Breast epithelium (tissue), 4 donors: ENCODE data around the gene ARID1B. TPM values are rescaled to one million over a fixed set of nuclear protein-coding genes. Genes with fewer than 3 reads are reported as not detected.

Experiments used
- DNase-seq, 2 donors: peaks; one replicate each; pipeline ENCODE4 v3.0.0-alpha.2; 2019; ENCODE audit warnings: low spot score in 2 of 2
- H3K27ac ChIP-seq, 2 donors: fragments of 200-600 bp; sonication (generic) in 1 of 2; one replicate each; pipeline ENCODE4 v1.5.1; 2016 to 2019; ENCODE audit warnings: mild to moderate bottlenecking in 1 of 2
- H3K27me3 ChIP-seq, 2 donors: fragments of 200-600 bp; sonication (generic) in 1 of 2; one replicate each; pipeline versions ENCODE4 v1.5.1 to v1.6.0; 2017 to 2019; ENCODE audit warnings: control low read depth in 1 of 2, mild to moderate bottlenecking in 1 of 2
- H3K36me3 ChIP-seq: fragments of 200-600 bp; one replicate; pipeline ENCODE4 v1.5.1; 2019
- H3K4me1 ChIP-seq, 2 donors: fragments of 200-600 bp; sonication (generic); one replicate each; pipeline ENCODE4 v1.5.1; 2016 to 2019; ENCODE audit warnings: control low read depth in 1 of 2
- H3K4me3 ChIP-seq, 3 donors: fragments of 200-600 bp; sonication (generic); 1 replicate in 2 of 3; 2 replicates in 1 of 3; pipeline ENCODE4 v1.5.1; 2016 to 2019; ENCODE audit warnings: mild to moderate bottlenecking in 3 of 3, moderate library complexity in 2 of 3
- H3K9me3 ChIP-seq, 2 donors: fragments of 200-600 bp; sonication (generic) in 1 of 2; one replicate each; pipeline ENCODE4 v1.5.1; 2016 to 2019; ENCODE audit warnings: control low read depth in 1 of 2
- POLR2A ChIP-seq: fragments of 450-650 bp; IDR thresholded peaks from one replicate; pipeline ENCODE4 v1.6.1; 2016; ENCODE audit warnings: antibody characterized with exemption, mild to moderate bottlenecking, moderate library complexity
- POLR2AphosphoS5 ChIP-seq, 3 donors: sonication (generic); formaldehyde crosslinking; IDR thresholded peaks; one replicate each; pipeline ENCODE4 v1.6.1; 2017; ENCODE audit warnings: antibody characterized with exemption in 3 of 3
- intact Hi-C: fragments of 100-400 bp; cut with DNase I; formaldehyde crosslinking; loops from one replicate; pipeline ENCODE4 v1.15.1; 2023; ENCODE audit warnings: low total_unique reads
- total RNA-seq, 3 donors: library from RNA; depleted of rRNA; stranded (reverse); fragments of >200 nt; gene quantifications; one replicate each; pipeline ENCODE4 v1.1.0, GENCODE V29; 2016
- TF ChIP-seq, protein P1 (sequence below), 3 donors: fragments of 450-650 bp; IDR thresholded peaks; one replicate each; pipeline ENCODE4 v1.5.1; 2016 to 2017; ENCODE audit warnings: antibody characterized with exemption in 3 of 3, mild to moderate bottlenecking in 3 of 3, moderate library complexity in 3 of 3

ARID1B gene
- total RNA-seq, 3 donors from 2014 or later: 99.9 to 205 (median 131) TPM

DNA sequence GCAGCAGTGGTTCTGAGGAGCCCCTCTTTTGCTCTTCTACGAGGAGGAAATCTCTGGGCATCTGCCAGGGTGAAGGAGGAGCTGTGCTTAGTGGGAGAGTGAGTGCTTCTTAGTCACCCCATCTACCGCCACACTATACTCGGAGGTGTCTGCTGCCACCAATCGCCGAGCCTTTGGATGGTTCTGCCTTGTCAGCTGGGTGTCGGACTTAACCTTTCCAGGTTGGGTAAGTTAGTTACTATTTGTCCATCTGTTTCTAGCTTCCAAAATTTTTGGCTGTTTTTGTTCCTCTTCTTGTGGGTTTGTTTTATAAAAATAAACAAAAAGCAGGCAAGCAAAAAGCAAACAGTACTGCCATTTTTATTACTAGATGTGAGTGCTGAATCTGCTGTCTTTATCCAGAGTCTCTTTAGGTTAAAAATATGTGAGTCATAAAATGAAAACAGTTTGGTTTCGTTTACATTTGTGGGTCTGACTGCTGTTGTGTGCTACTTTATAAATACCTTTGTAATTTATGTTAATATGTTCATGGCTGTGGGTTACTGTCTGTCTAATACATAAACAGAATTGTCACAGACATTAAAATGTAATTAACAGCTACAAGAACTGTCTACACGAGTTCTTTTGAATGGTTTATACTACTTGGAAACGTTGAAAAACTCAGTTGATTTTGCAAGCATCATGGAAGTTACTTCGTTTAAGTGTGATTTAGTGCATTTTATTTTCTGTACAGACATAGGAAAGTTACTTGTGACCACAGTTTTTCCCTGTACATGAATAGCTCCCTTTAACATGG lies 89.2 kb downstream of the ARID1B start:
- H3K27me3 ChIP-seq: no peaks in the 10 kb centered on the region
- intact Hi-C loops: no loop called here
- no peak overlapping the region for H3K4me3 ChIP-seq
- H3K36me3 ChIP-seq: no peaks in the 10 kb centered on the region
- TF ChIP-seq, protein P1, sequence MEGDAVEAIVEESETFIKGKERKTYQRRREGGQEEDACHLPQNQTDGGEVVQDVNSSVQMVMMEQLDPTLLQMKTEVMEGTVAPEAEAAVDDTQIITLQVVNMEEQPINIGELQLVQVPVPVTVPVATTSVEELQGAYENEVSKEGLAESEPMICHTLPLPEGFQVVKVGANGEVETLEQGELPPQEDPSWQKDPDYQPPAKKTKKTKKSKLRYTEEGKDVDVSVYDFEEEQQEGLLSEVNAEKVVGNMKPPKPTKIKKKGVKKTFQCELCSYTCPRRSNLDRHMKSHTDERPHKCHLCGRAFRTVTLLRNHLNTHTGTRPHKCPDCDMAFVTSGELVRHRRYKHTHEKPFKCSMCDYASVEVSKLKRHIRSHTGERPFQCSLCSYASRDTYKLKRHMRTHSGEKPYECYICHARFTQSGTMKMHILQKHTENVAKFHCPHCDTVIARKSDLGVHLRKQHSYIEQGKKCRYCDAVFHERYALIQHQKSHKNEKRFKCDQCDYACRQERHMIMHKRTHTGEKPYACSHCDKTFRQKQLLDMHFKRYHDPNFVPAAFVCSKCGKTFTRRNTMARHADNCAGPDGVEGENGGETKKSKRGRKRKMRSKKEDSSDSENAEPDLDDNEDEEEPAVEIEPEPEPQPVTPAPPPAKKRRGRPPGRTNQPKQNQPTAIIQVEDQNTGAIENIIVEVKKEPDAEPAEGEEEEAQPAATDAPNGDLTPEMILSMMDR (IDR thresholded peaks at IDR 0.05): no peak
- peaks cover 0 to 12% of the 10 kb centered on the region in 2 donors for H3K4me1 ChIP-seq
- peak overlapping the region; percentile 45 to 64 for H3K27ac ChIP-seq
- DNase-seq: no peak
- no peaks in the 10 kb centered on the region for H3K9me3 ChIP-seq

DNA sequence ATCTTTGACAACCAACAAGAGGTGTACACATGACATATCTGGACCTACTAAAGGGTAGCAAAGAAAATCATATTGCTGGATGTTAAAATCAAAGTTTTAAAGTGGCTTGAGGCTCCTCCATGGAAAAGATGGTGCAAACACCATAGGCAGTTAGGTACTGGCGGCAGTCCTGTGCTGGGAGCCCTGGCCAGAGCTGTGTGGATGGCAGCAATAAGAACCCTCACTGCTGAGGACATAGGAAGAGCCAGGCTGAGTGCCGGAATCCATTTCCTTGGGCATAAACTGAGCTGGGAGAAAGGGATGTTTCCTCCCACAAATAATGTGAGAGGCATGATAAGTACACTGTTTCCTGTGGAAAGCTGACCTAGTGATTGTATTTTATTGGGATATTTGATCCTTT lies 89.9 kb downstream of the ARID1B start:
- Histone ChIP-seq H3K36me3 (no peaks in the 10 kb centered on the region), H3K4me1 (peaks cover 0 to 12% of the 10 kb centered on the region in 2 donors), H3K9me3 (no peaks in the 10 kb centered on the region), H3K27me3 (no peaks in the 10 kb centered on the region), H3K4me3 (no peak overlapping the region), H3K27ac (peak overlapping the region; percentile 43 to 45)
- intact Hi-C loops: no loop called here
- no peak for DNase-seq
- TF ChIP-seq POLR2A (no peak), POLR2AphosphoS5 (IDR thresholded peaks at IDR 0.05) (no peak)
- TF ChIP-seq, protein P1 (IDR thresholded peaks at IDR 0.05): no peak

DNA sequence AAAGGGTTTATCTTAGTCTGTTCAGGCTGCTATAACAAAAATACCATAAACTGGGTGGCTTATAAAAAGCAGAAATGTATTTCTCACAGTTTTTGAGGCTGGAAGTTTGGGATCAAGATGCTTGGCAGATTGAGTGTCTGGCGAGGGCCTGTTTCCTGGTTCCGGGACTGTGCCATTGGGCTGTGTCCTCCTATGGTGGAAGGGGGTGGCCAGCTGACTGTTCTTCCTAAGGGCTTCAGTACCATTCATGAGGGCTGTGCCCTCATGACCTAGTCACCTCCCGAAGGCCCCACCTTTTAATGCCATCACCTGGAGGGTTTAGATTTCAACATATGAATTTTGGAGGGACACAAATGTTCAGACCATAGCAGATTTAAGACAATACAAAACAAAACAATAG lies 91.2 kb downstream of the ARID1B start:
- no peak for DNase-seq
- H3K9me3 ChIP-seq: no peaks in the 10 kb centered on the region
- no peaks in the 10 kb centered on the region for H3K27me3 ChIP-seq
- H3K27ac ChIP-seq: no peak overlapping the region
- TF ChIP-seq, protein P1 (IDR thresholded peaks at IDR 0.05): no peak
- no peak for TF ChIP-seq POLR2A
- TF ChIP-seq POLR2AphosphoS5 (IDR thresholded peaks at IDR 0.05): no peak
- H3K4me1 ChIP-seq: peaks cover 0 to 12% of the 10 kb centered on the region in 2 donors
- H3K4me3 ChIP-seq: no peak overlapping the region
- no peaks in the 10 kb centered on the region for H3K36me3 ChIP-seq
- intact Hi-C loops: no loop called here

DNA sequence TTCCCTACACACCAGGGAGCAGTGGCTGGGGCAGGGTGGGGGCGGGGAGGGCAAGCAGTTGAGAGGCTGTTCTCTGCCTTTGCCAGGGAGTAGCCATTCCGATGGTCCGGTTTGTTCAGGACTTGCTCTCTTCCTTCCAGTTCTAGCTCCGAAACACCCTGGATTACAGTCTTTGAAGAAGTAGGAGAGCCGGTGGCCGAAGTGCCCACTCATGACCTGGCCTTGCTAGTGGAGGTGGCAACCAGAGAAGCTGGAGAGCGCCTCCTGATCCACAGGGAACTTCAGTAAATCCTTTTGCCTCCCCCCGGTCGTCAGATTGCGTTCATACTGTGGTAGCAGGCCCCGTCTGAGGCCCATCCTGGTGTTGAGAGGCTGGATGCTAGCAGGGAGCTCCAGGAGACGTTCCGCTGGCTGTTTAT lies 92.8 kb downstream of the ARID1B start:
- H3K27me3 ChIP-seq: no peaks in the 10 kb centered on the region
- no peaks in the 10 kb centered on the region for H3K36me3 ChIP-seq
- DNase-seq: no peak
- no peak overlapping the region for H3K27ac ChIP-seq
- peaks cover 0 to 12% of the 10 kb centered on the region in 2 donors for H3K4me1 ChIP-seq
- intact Hi-C loops: no loop called here
- no peaks in the 10 kb centered on the region for H3K9me3 ChIP-seq
- TF ChIP-seq, protein P1 (IDR thresholded peaks at IDR 0.05): no peak
- TF ChIP-seq POLR2AphosphoS5 (IDR thresholded peaks at IDR 0.05) (no peak), POLR2A (no peak)
- H3K4me3 ChIP-seq: no peak overlapping the region

DNA sequence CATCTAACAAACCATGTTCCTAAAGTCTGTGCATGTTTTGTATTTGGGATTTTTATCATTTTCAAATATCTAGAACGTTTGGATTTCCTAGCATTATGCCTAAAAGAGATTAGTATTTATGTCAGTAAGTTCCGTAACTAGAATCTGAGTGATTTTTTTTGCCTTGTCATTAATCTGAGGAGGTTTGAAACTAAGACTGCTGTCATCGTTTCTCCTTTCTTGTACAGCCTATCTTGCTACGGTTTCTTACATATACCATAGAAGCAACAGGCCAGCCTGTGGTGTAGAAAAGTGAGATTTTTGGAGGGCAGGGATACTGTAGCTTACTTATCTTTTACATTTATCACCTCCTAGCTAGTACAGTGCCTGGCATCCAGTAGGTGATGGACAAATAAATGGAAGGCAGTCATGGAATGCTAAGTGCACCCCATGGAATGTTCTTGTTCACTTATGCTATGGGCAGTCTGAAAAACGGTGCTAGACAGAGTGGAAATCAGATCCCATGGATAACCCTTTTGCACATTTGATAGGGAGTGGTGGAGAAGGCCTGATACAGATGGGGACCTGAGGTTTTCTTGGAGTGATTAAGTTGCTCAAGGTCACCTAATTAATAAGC lies 93.9 kb downstream of the ARID1B start:
- H3K4me1 ChIP-seq: peaks cover 0 to 12% of the 10 kb centered on the region in 2 donors
- DNase-seq: no peak
- H3K36me3 ChIP-seq: no peaks in the 10 kb centered on the region
- TF ChIP-seq, protein P1 (IDR thresholded peaks at IDR 0.05): no peak
- TF ChIP-seq POLR2A: no peak
- no peaks in the 10 kb centered on the region for H3K27me3 ChIP-seq
- intact Hi-C loops: no loop called here
- no peak overlapping the region for H3K27ac ChIP-seq
- H3K4me3 ChIP-seq: no peak overlapping the region
- H3K9me3 ChIP-seq: no peaks in the 10 kb centered on the region
